Omental fat pad (tissue), 4 donors: ENCODE results near the gene P3H3. TPM values are rescaled to one million over a fixed set of nuclear protein-coding genes. Genes with fewer than 3 reads are reported as not detected.
A peak's percentile ranks its signal among the peaks of the same experiment; 100 is the strongest.

ENCODE experiments used
- ATAC-seq: fragments of 150-250 bp; one replicate; pipeline ENCODE4 v1.9.1; 2016; ENCODE audit warnings: mild to moderate bottlenecking, moderate library complexity; ENCODE audit not compliant: low FRiP score
- DNase-seq: peaks from one replicate; pipeline ENCODE4 v3.0.0-alpha.2; 2019; ENCODE audit warnings: low spot score
- total RNA-seq, 4 donors: library from RNA; depleted of rRNA; stranded (reverse); fragments of >200 nt; gene quantifications; one replicate each; pipeline ENCODE4 v1.1.0, GENCODE V29; 2016
- TF ChIP-seq, protein P1 (sequence below), 3 donors: fragments of 450-650 bp; IDR thresholded peaks; one replicate each; pipeline ENCODE4 v1.5.1; 2016 to 2017; ENCODE audit warnings: antibody characterized with exemption in 3 of 3, mild to moderate bottlenecking in 3 of 3, moderate library complexity in 2 of 3

Gene P3H3
- total RNA-seq, 4 donors from 2014 or later, result 5.4 to 13.6 (median 10.0) TPM

DNA sequence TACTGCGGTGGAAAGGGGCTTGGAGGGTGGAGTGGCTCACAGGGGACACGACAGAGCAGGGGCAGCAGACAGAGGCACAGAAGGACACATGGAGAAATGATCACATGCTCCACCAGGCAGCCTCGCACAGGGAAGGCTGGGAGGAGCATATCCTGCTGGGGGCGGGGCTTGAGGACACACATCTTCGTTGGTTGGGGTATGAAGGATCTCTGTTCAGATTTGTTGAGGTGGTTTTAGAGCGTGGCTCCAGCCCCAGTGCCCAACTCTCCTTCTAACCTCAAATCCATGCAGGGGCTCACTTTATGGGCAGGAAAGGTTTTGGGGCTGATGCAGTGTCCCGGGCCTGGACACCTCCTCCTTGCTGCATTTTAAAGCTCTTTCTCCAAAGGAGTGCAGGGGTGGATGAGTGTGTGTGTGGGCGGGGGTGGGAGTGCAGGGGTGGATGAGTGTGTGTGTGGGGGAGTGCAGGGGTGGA is 733 bp upstream of the P3H3 start:
- TF ChIP-seq, protein P1, sequence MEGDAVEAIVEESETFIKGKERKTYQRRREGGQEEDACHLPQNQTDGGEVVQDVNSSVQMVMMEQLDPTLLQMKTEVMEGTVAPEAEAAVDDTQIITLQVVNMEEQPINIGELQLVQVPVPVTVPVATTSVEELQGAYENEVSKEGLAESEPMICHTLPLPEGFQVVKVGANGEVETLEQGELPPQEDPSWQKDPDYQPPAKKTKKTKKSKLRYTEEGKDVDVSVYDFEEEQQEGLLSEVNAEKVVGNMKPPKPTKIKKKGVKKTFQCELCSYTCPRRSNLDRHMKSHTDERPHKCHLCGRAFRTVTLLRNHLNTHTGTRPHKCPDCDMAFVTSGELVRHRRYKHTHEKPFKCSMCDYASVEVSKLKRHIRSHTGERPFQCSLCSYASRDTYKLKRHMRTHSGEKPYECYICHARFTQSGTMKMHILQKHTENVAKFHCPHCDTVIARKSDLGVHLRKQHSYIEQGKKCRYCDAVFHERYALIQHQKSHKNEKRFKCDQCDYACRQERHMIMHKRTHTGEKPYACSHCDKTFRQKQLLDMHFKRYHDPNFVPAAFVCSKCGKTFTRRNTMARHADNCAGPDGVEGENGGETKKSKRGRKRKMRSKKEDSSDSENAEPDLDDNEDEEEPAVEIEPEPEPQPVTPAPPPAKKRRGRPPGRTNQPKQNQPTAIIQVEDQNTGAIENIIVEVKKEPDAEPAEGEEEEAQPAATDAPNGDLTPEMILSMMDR (IDR thresholded peaks at IDR 0.05), result no peak
- ATAC-seq, result peak; percentile 31
- DNase-seq, result peak; percentile 65

DNA sequence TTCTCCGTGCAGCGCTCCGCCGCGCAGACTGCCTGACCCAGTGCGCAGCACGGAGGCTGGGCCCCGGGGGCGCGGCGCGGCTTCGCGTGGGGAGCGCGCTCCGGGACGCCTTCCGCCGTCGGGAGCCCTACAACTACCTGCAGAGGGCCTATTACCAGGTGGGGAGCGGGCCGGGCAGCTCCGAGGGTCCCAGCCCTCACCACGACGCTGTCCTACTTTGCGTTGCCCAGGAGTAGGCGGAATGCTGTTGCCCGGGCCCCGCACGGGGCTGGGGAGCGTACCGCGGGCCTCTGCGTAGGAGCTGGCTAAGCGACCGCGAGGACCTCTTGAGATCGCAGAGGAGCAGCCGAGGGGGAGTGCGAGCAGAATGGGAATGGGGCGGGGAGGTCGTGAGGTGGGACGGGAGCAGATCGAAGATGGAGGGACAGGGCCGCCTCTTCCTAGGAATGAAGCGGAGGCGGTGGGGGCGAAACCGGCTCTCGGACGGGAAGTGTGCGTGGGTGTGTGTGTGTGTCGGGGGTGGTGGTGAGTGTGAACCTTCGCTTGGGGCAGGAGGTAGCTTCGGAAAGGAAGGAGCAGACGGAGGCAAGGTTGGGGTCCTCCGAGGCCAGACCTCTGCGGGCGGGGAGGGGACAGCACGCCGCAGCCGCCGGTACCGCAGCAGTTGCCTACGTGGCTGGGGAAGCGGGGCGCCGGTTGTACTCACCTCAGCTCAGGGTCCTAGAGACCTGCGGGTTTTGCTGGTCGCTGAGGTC is 751 bp downstream of the P3H3 start:
- TF ChIP-seq, protein P1 (IDR thresholded peaks at IDR 0.05), result no peak
- no peak for DNase-seq
- ATAC-seq, result peak; percentile 34

DNA sequence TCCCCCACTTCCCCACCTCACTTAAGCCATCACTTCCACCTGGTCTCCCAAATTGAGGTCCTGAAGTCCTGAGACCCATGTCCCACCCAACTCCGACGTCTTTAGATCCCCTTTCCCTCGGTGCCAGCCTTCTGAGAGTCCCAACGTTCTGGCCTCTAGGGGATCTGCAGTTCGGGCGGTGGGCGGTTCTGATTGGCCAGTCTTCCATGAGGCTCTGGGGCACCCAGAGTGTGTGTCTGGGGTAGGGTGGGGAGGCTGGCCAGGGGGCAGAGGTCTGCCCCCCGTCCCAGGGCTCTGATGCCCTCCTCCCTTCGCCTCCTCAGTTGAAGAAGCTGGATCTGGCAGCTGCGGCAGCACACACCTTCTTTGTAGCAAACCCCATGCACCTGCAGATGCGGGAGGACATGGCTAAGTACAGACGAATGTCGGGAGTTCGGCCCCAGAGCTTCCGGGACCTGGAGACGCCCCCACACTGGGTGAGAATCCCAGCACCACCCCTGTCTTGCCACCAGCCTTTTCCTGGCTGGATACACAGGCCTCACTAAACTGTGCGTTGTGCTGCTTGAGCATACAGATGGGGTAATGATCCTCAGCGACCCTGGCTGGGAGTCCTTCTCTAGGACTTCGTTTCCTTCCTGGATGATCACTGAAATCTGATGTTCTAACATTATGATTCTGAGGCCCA is 1.5 kb downstream of the P3H3 start:
- TF ChIP-seq, protein P1 (IDR thresholded peaks at IDR 0.05), result no peak
- ATAC-seq, result peak; percentile 3
- no peak for DNase-seq

DNA sequence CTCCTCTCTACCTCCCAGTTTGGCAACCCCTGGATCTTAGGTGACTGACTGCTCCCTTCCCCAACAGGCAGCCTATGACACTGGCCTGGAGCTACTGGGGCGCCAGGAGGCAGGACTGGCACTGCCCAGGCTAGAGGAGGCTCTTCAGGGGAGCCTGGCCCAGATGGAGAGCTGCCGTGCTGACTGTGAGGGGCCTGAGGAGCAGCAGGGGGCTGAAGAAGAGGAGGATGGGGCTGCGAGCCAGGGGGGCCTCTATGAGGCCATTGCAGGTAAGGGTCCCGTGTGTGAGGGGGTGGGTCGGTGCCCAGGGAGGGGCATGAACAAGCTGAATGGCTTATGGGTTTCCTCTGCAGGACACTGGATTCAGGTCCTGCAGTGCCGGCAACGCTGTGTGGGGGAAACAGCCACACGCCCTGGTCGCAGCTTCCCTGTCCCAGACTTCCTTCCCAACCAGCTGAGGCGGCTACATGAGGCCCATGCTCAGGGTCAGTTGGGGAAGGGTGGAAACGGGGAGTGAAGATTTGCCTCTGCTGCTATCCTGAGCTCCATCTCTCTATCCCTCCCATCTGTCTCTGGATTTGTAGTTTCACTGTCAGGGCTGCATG is 2.2 kb downstream of the P3H3 start:
- ATAC-seq (no peak), DNase-seq (no peak)
- TF ChIP-seq, protein P1 (IDR thresholded peaks at IDR 0.05), result no peak

DNA sequence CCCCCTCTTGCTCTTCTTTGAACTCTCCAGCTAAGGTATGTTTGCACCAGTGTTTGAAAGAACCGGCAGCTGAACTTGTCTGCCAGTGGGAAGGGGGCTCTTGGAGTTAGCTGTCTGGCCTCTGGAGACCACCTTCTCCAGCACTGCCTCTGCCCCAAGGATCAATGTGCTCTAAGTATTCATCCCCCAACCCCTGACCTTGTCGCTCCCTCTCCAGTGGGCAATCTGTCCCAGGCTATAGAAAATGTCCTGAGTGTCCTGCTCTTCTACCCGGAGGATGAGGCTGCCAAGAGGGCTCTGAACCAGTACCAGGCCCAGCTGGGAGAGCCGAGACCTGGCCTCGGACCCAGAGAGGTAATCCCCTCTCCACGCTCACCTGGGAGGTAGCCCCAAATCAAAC is 2.8 kb downstream of the P3H3 start:
- no peak for DNase-seq
- TF ChIP-seq, protein P1 (IDR thresholded peaks at IDR 0.05), result no peak
- no peak for ATAC-seq

DNA sequence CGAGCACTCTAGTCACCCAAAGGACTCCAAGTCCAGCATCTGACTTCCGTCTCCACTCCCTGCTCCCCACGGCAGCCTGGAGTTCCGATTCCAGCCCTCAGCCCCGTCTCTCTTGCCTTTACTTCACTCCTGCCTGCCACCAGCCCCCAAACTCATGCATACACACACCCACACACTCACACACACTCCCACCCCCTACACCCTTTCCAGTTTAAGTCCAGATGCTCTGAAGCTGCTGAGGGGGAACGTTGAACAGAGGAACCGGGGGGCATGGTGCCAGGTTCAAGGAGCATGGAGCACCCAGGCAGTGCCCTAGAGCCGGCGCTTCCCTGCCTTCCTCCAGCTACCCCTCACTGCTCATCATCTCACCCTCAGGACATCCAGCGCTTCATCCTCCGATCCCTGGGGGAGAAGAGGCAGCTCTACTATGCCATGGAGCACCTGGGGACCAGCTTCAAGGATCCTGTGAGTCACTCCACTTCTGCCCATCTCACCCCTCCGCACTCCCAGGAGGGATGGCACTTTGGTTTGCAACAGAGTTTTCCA is 3.3 kb downstream of the P3H3 start:
- DNase-seq (no peak), ATAC-seq (no peak)
- TF ChIP-seq, protein P1 (IDR thresholded peaks at IDR 0.05), result no peak
